Muscle layer of duodenum (tissue), 2 donors: ENCODE measurements around the gene EPYC.

ENCODE experiments used
- H3K27ac ChIP-seq: one replicate; pipeline ENCODE4 v1.7.0; 2013; ENCODE audit warnings: mild to moderate bottlenecking, low read length
- H3K27me3 ChIP-seq: one replicate; pipeline ENCODE4 v1.7.0; 2013; ENCODE audit warnings: low read depth, mild to moderate bottlenecking, control low read depth, low read length
- H3K36me3 ChIP-seq, 2 donors: one replicate each; pipeline ENCODE4 v1.7.0; 2013; ENCODE audit warnings: low read length in 2 of 2, control low read depth in 1 of 2, mild to moderate bottlenecking in 1 of 2; ENCODE audit not compliant: insufficient read depth in 2 of 2, control insufficient read depth in 1 of 2
- H3K4me1 ChIP-seq, 2 donors: one replicate each; pipeline ENCODE4 v1.7.0; 2013; ENCODE audit warnings: low read length in 2 of 2, mild to moderate bottlenecking in 2 of 2, control low read depth in 1 of 2, moderate library complexity in 1 of 2; ENCODE audit not compliant: insufficient read depth in 2 of 2, control insufficient read depth in 1 of 2
- H3K4me3 ChIP-seq, 2 donors: one replicate each; pipeline ENCODE4 v1.7.0; 2013; ENCODE audit warnings: low read length in 2 of 2, low read depth in 1 of 2, mild to moderate bottlenecking in 1 of 2
- H3K9me3 ChIP-seq, 2 donors: one replicate each; pipeline ENCODE4 v1.7.0; 2013; ENCODE audit warnings: low read length in 2 of 2, control low read depth in 1 of 2, mild to moderate bottlenecking in 1 of 2; ENCODE audit not compliant: control insufficient read depth in 1 of 2
- donor health status: healthy.

Gene EPYC, protein sequence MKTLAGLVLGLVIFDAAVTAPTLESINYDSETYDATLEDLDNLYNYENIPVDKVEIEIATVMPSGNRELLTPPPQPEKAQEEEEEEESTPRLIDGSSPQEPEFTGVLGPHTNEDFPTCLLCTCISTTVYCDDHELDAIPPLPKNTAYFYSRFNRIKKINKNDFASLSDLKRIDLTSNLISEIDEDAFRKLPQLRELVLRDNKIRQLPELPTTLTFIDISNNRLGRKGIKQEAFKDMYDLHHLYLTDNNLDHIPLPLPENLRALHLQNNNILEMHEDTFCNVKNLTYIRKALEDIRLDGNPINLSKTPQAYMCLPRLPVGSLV

DNA sequence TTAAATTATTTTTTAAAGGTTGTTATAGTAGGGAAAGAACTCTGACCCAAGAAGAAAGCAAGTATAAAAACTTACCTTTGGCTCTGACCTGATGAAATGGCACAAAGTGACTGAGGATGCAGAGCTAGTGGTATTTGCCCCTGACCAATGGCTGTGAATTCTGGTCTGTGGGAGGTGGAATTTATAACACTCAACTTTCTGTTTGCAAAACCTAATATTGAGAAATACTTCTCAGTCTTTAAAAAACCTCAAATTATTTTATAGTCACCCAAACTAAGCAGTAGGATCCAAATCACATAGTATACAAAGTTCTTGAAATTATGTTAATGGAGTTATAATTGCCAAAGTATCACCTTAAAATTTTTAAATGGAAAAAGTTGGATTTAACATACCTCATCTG, at the start of gene EPYC:
TSS of gene EPYC (minus strand) at position 101 of the 400 bp plus-strand sequence. CDS start 2,407 bp downstream, outside the sequence.
- H3K36me3 ChIP-seq: no peaks in the 10 kb centered on the region
- H3K27me3 ChIP-seq: no peaks in the 10 kb centered on the region
- H3K4me3 ChIP-seq: no peak within 1 kb of the TSS
- H3K9me3 ChIP-seq: no peaks in the 10 kb centered on the region
- no peak within 1 kb of the TSS for H3K27ac ChIP-seq
- no peaks in the 10 kb centered on the region for H3K4me1 ChIP-seq

DNA sequence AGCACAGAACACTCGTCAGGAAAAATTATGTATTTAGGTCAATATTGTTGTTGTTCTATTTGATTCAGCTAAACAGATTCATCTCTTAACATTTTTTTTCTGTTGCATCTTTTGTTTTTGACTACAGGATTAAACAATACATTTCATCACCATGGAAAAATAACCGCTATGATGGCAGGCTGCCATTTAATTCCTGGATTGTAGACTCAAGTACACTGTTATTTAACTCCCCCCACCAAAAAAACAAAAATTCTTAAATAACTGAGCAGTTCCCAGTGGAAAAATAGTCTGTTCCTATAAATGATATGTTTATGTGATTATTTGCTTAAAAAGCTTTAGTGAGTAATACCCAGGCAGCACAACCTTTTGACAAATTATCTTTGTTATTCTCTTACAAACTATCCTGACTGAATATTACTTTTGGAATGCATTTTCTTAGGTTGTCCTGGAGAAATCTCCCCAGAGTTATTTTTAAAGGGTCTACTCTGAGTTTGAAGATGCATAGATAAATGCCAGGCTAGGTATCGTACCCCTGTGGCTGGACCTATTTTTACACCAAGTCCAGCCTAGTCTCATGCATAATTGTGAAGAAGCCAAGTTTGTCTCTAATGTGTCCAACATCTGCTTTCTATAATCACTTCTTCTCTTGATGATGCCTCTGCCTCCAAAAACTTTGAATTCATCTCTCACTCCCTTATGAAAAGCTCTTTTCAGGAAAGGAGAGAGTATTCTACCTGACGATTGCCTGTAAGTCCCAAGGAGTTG, 49.4 kb upstream of the EPYC start:
- H3K27ac ChIP-seq: no peak overlapping the region

DNA sequence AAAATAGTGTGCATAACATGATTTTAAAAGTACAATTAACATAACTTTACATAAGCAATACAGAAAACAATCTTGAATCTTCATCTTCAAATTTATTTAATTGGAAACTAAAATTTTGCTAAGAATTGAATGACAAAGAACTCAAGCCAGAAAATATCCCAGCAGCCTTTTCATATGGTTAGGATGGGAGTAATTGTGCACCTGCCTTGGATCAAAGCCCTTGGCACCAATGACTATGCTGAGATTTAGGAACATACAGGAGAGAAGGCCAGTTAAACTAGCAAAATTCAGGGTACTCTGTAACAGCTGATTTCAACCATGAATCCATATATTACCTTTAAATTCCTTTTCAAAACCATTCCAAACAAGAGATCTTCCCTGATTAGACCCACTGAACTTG, 47.3 kb upstream of the EPYC start:
- H3K36me3 ChIP-seq: no peaks in the 10 kb centered on the region
- H3K27ac ChIP-seq: no peak overlapping the region
- no peaks in the 10 kb centered on the region for H3K9me3 ChIP-seq
- no peaks in the 10 kb centered on the region for H3K27me3 ChIP-seq
- peaks cover 0 to 7% of the 10 kb centered on the region in 2 donors for H3K4me1 ChIP-seq
- no peak overlapping the region for H3K4me3 ChIP-seq

More for the DNA sequence above, 49.4 kb upstream of the EPYC start:
- Histone ChIP-seq H3K27me3 (no peaks in the 10 kb centered on the region), H3K4me3 (no peak overlapping the region), H3K36me3 (no peaks in the 10 kb centered on the region), H3K4me1 (peaks cover 0 to 7% of the 10 kb centered on the region in 2 donors), H3K9me3 (no peaks in the 10 kb centered on the region)

DNA sequence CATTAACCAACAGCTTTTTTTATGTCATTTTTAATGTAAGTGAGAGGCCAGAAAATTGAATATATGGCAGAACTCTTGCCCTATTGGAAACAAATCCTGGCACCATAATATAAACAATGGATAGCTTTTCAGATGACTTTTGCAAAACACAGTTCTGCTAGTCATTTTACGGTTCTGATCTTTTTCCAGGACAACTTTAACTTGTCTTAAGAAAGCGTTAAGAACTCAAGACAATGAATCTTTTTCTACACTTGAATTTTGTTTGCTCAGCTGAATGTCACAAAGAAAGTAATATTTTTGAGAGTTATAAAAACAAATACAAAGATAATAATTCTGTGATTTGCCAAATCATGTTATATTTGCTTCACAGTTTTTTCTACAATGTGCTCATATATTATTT, 39.8 kb upstream of the EPYC start:
- H3K27me3 ChIP-seq: no peaks in the 10 kb centered on the region
- no peak overlapping the region for H3K4me3 ChIP-seq
- no peaks in the 10 kb centered on the region for H3K9me3 ChIP-seq
- no peak overlapping the region for H3K27ac ChIP-seq
- H3K4me1 ChIP-seq: no peaks in the 10 kb centered on the region
- H3K36me3 ChIP-seq: no peaks in the 10 kb centered on the region

DNA sequence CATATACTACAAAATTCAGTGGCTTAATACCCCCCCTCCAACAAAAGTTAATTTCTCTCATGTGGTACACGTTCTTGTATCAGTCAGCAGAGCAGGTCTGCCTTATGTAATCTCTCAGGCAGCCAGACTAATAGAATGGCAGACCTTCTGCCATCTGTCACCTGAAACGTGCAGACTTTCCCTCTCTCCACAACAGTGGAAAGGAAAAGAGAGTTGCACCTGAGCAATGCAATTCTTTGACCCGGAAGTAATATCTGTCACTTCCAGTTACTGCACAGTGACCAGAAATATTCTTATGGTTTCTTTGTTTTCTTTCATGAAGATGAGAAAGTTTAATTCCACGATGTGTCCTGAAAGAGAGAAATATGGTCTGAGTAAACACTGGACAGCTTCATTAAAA, 38.6 kb upstream of the EPYC start:
- Histone ChIP-seq H3K4me3 (no peak overlapping the region), H3K9me3 (no peaks in the 10 kb centered on the region), H3K4me1 (no peaks in the 10 kb centered on the region), H3K36me3 (no peaks in the 10 kb centered on the region), H3K27ac (no peak overlapping the region), H3K27me3 (no peaks in the 10 kb centered on the region)

DNA sequence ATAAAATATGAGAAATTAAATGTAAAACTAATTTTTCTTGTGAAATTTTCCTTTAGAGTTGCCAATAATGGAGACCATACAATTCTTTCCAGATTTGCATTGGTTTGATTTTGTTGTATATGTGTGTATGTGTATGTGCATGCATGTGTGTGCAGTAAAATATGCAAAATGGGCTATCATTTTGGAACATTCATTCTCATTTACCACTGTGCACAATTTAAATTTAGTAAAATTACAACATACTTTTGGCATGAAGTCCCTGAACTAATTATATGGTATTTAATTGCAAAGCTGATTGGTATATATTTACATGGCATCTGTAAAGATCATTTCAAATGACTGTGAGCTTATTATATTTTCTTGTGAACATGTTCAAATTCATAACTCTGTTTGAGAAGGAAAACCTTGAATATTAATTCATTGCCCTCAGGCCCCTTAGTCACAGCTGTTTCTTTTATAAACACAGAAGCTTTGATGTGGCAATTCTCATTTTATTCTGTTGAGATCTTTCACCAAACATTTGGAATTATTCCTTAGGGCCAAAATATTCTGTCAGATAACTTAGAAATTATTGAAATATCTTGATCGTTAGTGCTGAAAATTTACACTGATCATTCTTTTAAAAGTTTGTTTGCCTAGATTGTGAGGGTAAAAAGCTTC, 35.5 kb upstream of the EPYC start:
- Histone ChIP-seq H3K9me3 (no peaks in the 10 kb centered on the region), H3K4me1 (no peaks in the 10 kb centered on the region), H3K36me3 (no peaks in the 10 kb centered on the region), H3K27ac (no peak overlapping the region), H3K4me3 (no peak overlapping the region), H3K27me3 (no peaks in the 10 kb centered on the region)

DNA sequence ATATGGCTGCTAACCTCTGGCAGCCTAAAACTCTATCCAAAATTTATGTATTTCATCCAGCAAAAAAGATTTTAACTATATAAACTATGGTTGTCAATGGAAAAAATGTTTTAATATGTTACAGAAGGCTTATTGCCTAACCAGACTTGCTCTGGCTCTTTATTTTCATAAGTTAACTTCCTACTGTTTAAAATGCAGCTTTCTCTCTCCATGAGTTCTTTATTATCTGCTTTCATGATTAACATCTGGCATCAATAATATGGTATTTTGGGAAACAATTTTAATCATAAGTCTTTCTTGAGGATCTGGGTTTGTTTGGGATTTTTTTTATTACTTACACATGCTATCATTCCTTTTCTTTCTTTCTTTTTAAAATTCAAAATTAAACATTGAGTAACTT, 32.5 kb upstream of the EPYC start:
- no peak overlapping the region for H3K4me3 ChIP-seq
- no peaks in the 10 kb centered on the region for H3K27me3 ChIP-seq
- H3K36me3 ChIP-seq: no peaks in the 10 kb centered on the region
- no peaks in the 10 kb centered on the region for H3K4me1 ChIP-seq
- no peaks in the 10 kb centered on the region for H3K9me3 ChIP-seq
- H3K27ac ChIP-seq: no peak overlapping the region

DNA sequence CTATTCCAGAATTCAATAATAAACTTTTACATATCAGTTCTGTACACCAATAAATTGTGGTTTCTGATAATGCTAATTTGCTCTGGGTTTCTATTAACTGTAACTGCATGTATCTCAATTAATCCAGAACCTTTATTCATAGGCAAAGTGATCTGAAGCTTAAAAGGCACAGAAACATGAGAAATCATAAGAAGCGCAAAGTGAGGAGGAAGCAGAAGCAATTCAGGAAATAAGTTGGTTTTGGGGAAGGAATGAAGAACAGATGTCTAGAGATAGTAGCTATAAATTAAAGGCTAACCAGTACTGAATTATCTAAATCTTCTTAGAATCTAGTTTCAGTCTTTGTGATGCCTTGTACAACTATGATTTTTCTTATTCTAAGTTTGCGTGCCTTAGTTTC, 28.5 kb upstream of the EPYC start:
- H3K27me3 ChIP-seq: no peaks in the 10 kb centered on the region
- no peak overlapping the region for H3K27ac ChIP-seq
- no peak overlapping the region for H3K4me3 ChIP-seq
- H3K9me3 ChIP-seq: no peaks in the 10 kb centered on the region
- H3K36me3 ChIP-seq: no peaks in the 10 kb centered on the region
- no peaks in the 10 kb centered on the region for H3K4me1 ChIP-seq

DNA sequence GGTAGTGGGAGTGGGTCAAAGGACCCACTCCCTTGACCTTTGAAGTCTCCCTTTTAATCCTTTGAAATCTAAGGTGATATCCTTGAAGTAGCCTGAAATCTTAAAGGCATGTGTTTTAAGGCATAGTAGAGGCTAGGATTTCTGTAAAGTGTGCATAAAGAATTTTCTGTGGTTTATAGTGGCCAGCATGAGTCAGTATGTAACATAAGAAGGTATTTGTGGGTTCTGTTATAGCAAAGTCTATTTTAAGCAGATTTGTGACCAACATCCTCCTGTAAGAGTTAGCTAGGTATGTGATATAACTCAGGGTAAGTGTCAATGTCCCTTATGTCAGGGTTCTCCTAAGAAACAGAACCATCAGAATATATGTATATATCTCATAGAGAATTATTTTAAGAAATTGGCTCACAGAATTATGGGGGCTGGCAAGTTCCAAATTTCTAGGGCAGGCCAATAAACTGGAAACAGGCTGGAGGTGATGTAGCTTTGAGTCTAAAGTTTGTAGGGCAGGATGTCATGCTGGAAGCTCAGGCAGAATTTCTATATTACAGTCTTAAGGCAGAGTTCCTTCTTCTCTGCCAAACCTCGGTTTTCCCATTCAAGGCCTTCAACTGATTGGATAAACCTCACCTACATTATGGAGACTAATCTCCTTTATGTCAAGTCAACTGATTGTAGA, 18.7 kb upstream of the EPYC start:
- Histone ChIP-seq H3K4me3 (no peak overlapping the region), H3K4me1 (no peaks in the 10 kb centered on the region), H3K36me3 (no peaks in the 10 kb centered on the region), H3K9me3 (no peaks in the 10 kb centered on the region), H3K27me3 (no peaks in the 10 kb centered on the region), H3K27ac (no peak overlapping the region)

DNA sequence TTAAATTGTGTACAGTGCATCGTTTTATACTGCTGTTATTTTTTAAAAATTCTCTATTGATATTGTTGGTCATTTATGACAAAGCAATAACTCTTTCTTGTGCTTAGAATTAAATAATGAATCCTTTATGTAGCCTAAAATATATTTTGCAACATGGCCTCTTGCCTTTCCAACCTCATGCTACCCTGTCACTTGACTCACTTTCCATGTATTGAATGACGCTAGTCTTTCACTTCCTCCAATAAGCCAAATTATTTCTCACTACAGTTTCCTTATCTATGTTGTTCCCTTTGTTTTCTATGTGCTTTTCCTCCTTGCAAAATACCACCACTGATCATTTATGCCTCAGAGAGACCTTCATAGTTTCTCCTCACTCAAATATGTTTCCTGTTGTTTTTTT, 16.3 kb upstream of the EPYC start:
- no peaks in the 10 kb centered on the region for H3K9me3 ChIP-seq
- H3K36me3 ChIP-seq: no peaks in the 10 kb centered on the region
- H3K4me1 ChIP-seq: no peaks in the 10 kb centered on the region
- H3K27ac ChIP-seq: no peak overlapping the region
- no peaks in the 10 kb centered on the region for H3K27me3 ChIP-seq
- no peak overlapping the region for H3K4me3 ChIP-seq

DNA sequence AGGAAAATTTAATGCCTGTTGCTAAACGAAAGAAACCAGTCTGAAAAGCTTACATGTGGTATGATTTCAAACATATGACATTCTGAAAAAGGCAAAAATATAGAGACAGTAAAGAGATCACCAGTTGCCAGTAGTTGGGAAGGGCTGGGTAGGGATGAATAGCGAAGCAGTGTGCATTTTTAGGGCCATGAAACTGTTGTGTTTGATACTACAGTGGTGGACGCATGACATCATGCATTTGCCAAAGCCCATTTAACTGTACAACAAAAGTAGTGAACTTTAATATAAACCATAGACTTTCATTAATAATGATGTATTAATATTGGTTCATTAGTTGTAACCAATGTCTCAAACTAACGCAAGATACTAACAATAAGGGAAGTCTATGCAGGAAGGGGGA, 14.7 kb upstream of the EPYC start:
- H3K9me3 ChIP-seq: no peaks in the 10 kb centered on the region
- H3K27me3 ChIP-seq: no peaks in the 10 kb centered on the region
- H3K27ac ChIP-seq: no peak overlapping the region
- no peaks in the 10 kb centered on the region for H3K36me3 ChIP-seq
- no peak overlapping the region for H3K4me3 ChIP-seq
- no peaks in the 10 kb centered on the region for H3K4me1 ChIP-seq
